Naive thymus-derived CD8-positive, alpha-beta T cell (primary cell): ENCODE data around the gene TMEM126A. TPM values are rescaled to one million over a fixed set of nuclear protein-coding genes. Genes with fewer than 3 reads are reported as not detected.
A peak's percentile ranks its signal among the peaks of the same experiment; 100 is the strongest.
"Not testable (repeated sequence)": the region's sequence is repeated elsewhere in the genome, so short reads cannot be mapped to it uniquely, and the experiment has no call there.

Experiments used
- ATAC-seq, 2 donors: fragments of 150-1000 bp; cut with Tn5 transposase in 1 of 2; sonication (Bioruptor Pico), chemical (Tn5 transposase) in 1 of 2; 1 replicate in 1 of 2; 2 replicates in 1 of 2; pipeline ENCODE4 v1.10.0; 2021; ENCODE audit warnings: mild to moderate bottlenecking in 2 of 2, moderate library complexity in 2 of 2
- POLR2A ChIA-PET: fragments of 350-600 bp; sonication (Branson Sonifier 250); formaldehyde crosslinking; loops from one replicate; lab custom pipeline; 2021; ENCODE audit warnings: antibody characterized with exemption; lab: Charles Lee
- DNase-seq, 10 donors: peaks; one replicate each; pipeline versions ENCODE4 v3.0.0 to v3.0.0-alpha.2; 2020 to 2022
- H3K27ac Mint-ChIP-seq, 10 donors: one replicate each; pipeline ENCODE4 v1.8.0; 2020 to 2022; ENCODE audit warnings: mild to moderate bottlenecking in 10 of 10, mixed read lengths in 10 of 10, moderate library complexity in 4 of 10, inconsistent platforms in 1 of 10
- H3K27me3 Mint-ChIP-seq, 5 donors: one replicate each; pipeline ENCODE4 v1.8.0; 2021 to 2022; ENCODE audit warnings: mixed read lengths in 5 of 5
- H3K36me3 Mint-ChIP-seq, 3 donors: one replicate each; pipeline ENCODE4 v1.8.0; 2020 to 2022; ENCODE audit warnings: mixed read lengths in 3 of 3, mild to moderate bottlenecking in 2 of 3, inconsistent platforms in 1 of 3
- H3K4me1 Mint-ChIP-seq, 4 donors: one replicate each; pipeline ENCODE4 v1.8.0; 2021 to 2022; ENCODE audit warnings: mixed read lengths in 4 of 4
- H3K4me3 Mint-ChIP-seq, 10 donors: one replicate each; pipeline ENCODE4 v1.8.0; 2020 to 2022; ENCODE audit warnings: mild to moderate bottlenecking in 10 of 10, mixed read lengths in 10 of 10, moderate library complexity in 6 of 10, inconsistent platforms in 1 of 10
- H3K9me3 Mint-ChIP-seq, 9 donors: one replicate each; pipeline ENCODE4 v1.8.0; 2020 to 2022; ENCODE audit warnings: mixed read lengths in 9 of 9, mild to moderate bottlenecking in 3 of 9, inconsistent platforms in 1 of 9, moderate library complexity in 1 of 9
- polyA plus RNA-seq, 3 donors: library from polyadenylated mRNA; unstranded; fragments of 300-500 nt; fragmentation: Illumina TruSeq; gene quantifications; one replicate each; pipeline ENCODE4 v1.2.3, GENCODE V29; 2021
- total RNA-seq, 8 experiments: library from RNA in 2 of 8; stranded (reverse) in 2 of 8; gene quantifications; one replicate each; pipeline ENCODE4 v1.2.3 and lab custom pipeline; 2021 to 2026

TMEM126A gene
- total and polyA plus RNA-seq, 5 experiments from 2014 or later, result 19.1 to 97.7 (median 68.0) TPM

- peak in 1 of 2 donors; percentile 9 for ATAC-seq
- H3K4me3 Mint-ChIP-seq, result peak overlapping the region; percentile 97 to 100 (median 100)
- POLR2A ChIA-PET, result interaction anchor here (0.7 to 2.9 kb wide), 12 partner anchors 9 to 165 kb away, joined by 3 to 98 read pairs (median 4); partner anchors contain the start of genes DLG2, SYTL2, TMEM126A and TMEM126B
Measured at GRCh38 chr11:85663080-85663752, 15.4 kb downstream of the TMEM126A start.

DNA sequence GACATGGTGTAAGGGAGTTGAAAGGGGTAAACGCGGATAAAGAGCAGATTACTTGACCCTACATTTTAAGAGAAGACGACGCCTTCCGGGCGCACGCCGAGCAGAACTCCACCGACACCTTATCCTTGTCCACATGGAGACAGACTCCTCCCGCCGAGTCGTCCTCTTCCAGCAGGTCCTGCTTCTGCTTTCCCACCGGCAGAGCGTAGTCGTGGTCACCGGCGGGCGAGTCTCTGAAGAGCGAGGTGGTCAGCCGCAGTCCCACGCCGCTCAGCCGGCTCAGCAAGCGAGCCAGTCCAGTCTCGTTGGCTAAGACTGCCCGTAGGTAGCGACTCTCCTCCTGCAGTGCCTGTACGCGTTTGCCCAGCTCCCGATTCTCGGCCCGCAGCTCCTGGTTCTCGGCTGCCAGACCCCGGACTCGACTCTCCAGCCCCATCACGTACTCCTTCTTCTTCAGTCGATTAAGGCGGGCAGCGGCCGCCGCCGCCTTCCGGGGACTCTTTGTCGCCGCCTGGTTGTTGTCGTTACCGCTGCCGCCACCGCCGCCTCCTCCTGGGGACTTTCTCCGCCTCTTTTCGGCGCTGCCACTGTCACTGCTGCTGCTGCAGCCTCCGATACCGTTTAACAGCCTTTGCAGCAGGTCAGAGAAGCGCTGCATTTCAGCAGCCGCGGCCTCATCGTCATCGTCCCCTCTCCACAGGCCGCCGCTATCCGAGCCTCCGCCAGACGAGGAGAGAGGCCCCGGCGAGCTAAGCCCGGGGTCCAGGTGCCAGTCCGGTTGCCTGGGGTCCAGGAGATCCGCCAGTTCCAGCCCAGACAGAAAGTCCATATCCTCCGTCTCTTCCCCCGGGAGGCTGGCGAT lies 16.2 kb downstream of the TMEM126A start:
- Mint-ChIP-seq H3K4me3 (peak overlapping the region; percentile 97 to 100 (median 100)), H3K4me1 (peaks cover 20 to 59% (median 50%) of the 10 kb centered on the region in 4 donors), H3K27me3 (no peaks in the 10 kb centered on the region), H3K9me3 (no peaks in the 10 kb centered on the region), H3K36me3 (peaks cover 0 to 36% (median 5%) of the 10 kb centered on the region in 3 donors), H3K27ac (peak overlapping the region; percentile 99 to 100 (median 100))
- DNase-seq (peak; percentile 82 to 93 (median 89)), ATAC-seq (peak; percentile 86 to 87)
- POLR2A ChIA-PET, result interaction anchor here (0.5 to 2.9 kb wide), 20 partner anchors 10 to 581 kb away, joined by 3 to 98 read pairs (median 4); partner anchors contain the start of genes CCDC83, DLG2, EED and SYTL2

More at GRCh38 chr11:85663080-85663752, 15.4 kb downstream of the TMEM126A start:
- no peak for DNase-seq
- Mint-ChIP-seq H3K4me1 (peaks cover 20 to 66% (median 52%) of the 10 kb centered on the region in 4 donors), H3K27me3 (no peaks in the 10 kb centered on the region), H3K36me3 (peaks cover 0 to 44% (median 5%) of the 10 kb centered on the region in 3 donors), H3K9me3 (no peaks in the 10 kb centered on the region), H3K27ac (peak overlapping the region; percentile 99 to 100 (median 100))

DNA sequence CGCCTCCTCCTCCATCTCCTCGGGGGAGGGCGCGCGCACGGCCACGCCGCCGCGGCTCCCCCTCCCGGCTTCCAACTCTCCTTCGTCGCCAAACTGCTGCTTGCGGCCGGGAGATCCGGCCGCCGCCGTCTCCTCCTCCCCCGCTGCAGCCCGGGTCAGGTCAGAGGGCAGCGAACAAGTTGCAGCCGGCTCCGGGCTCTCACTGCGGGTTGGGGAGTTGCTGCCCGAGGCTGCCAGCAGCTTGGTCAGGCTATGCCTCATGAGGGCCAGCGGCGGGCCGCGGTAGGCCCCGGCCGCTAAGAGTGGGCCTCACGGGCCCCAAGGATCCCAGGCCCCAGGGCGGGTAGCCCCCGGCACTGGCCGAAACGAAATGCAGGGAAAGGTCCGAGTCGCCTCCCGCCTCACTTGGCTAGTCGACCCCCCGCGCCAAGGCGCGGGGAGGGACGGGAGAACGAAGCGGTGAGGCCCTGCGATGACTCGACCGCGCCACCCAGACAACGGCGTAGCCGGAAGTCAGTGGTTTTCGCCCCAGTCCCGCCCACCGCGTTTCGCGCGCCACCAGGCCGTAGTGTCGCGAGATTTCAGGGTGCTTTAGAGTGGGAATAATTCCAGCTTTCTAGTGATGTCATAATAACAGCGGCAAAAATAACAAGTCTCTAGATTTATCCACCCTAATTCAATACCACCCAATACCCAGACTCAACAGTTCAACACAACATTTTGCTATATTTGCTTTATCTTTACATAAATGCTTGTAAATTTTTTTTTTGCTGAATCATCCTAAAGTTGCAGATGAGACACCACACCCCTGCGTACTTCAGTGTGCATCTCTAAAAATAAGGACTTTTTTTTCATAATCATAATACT lies 17.1 kb downstream of the TMEM126A start, which contains the start of gene CREBZF:
CREBZF (minus strand) TSS at position 515 of the 867 bp plus-strand sequence; CDS start at position 261, 254 bp downstream.
- peaks cover 20 to 50% (median 44%) of the 10 kb centered on the region in 4 donors for H3K4me1 Mint-ChIP-seq
- POLR2A ChIA-PET, result interaction anchor here (0.5 to 2.9 kb wide), 21 partner anchors 11 to 580 kb away, joined by 3 to 98 read pairs (median 5); partner anchors contain the start of genes CCDC83, DLG2, EED and TMEM126A

GRCh38 chr11:85665733-85666132 lies 18.0 kb downstream of the TMEM126A start:
- POLR2A ChIA-PET, result no interaction called here
- ATAC-seq (no peak), DNase-seq (no peak)
- peaks cover 13 to 42% (median 35%) of the 10 kb centered on the region in 4 donors for H3K4me1 Mint-ChIP-seq
- H3K4me3 Mint-ChIP-seq, result peak overlapping the region in 8 of 10 donors; percentile 39 to 100 (median 100)
- H3K27ac Mint-ChIP-seq, result peak overlapping the region; percentile 30 to 100 (median 99)
- no peaks in the 10 kb centered on the region for H3K9me3 Mint-ChIP-seq
- no peaks in the 10 kb centered on the region for H3K27me3 Mint-ChIP-seq
- peaks cover 0 to 20% (median 2%) of the 10 kb centered on the region in 3 donors for H3K36me3 Mint-ChIP-seq

More for the DNA sequence above, 17.1 kb downstream of the TMEM126A start, which contains the start of gene CREBZF:
- H3K27me3 Mint-ChIP-seq, result no peaks in the 10 kb centered on the region
- H3K4me3 Mint-ChIP-seq, result peak within 1 kb of the TSS; percentile 97 to 100 (median 100)
- ATAC-seq, result peak; percentile 68 to 70
- peaks cover 0 to 29% (median 5%) of the 10 kb centered on the region in 3 donors for H3K36me3 Mint-ChIP-seq
- peak within 1 kb of the TSS; percentile 99 to 100 (median 100) for H3K27ac Mint-ChIP-seq
- no peaks in the 10 kb centered on the region for H3K9me3 Mint-ChIP-seq
- DNase-seq, result peak; percentile 80 to 95 (median 91)

- H3K27me3 Mint-ChIP-seq, result no peaks in the 10 kb centered on the region
- no peaks in the 10 kb centered on the region for H3K9me3 Mint-ChIP-seq
- peaks cover 0 to 11% (median 0%) of the 10 kb centered on the region in 3 donors for H3K36me3 Mint-ChIP-seq
- no peak for DNase-seq
- H3K4me3 Mint-ChIP-seq, result no peak overlapping the region
- POLR2A ChIA-PET, result no interaction called here
- peaks cover 12 to 32% (median 26%) of the 10 kb centered on the region in 4 donors for H3K4me1 Mint-ChIP-seq
- ATAC-seq, result no peak
- H3K27ac Mint-ChIP-seq, result peak overlapping the region in 2 of 10 donors; percentile 2 to 14
Measured at GRCh38 chr11:85666687-85667086, 18.9 kb downstream of the TMEM126A start.

- Mint-ChIP-seq H3K27ac (no peak overlapping the region), H3K4me3 (peak overlapping the region in 1 of 10 donors; percentile 20), H3K4me1 (peaks cover 9 to 20% (median 16%) of the 10 kb centered on the region in 4 donors), H3K27me3 (no peaks in the 10 kb centered on the region), H3K36me3 (peaks cover 0 to 4% (median 0%) of the 10 kb centered on the region in 3 donors), H3K9me3 (no peaks in the 10 kb centered on the region)
- DNase-seq, result no peak
- ATAC-seq, result no peak
- POLR2A ChIA-PET, result no interaction called here
Measured at GRCh38 chr11:85668157-85668556, 20.4 kb downstream of the TMEM126A start.

GRCh38 chr11:85670949-85671663 lies 23.3 kb downstream of the TMEM126A start:
- H3K9me3 Mint-ChIP-seq, H3K36me3 Mint-ChIP-seq, POLR2A ChIA-PET, H3K4me1 Mint-ChIP-seq, H3K27ac Mint-ChIP-seq, DNase-seq, H3K4me3 Mint-ChIP-seq, ATAC-seq, H3K27me3 Mint-ChIP-seq: not testable (repeated sequence)

- no peak overlapping the region for H3K4me3 Mint-ChIP-seq
- H3K9me3 Mint-ChIP-seq, result peaks cover 0 to 6% (median 0%) of the 10 kb centered on the region in 9 donors
- no peak overlapping the region for H3K27ac Mint-ChIP-seq
- ATAC-seq (no peak), DNase-seq (no peak)
- POLR2A ChIA-PET, result no interaction called here
- H3K27me3 Mint-ChIP-seq, result no peaks in the 10 kb centered on the region
- no peaks in the 10 kb centered on the region for H3K4me1 Mint-ChIP-seq
- peaks cover 0 to 8% (median 0%) of the 10 kb centered on the region in 3 donors for H3K36me3 Mint-ChIP-seq
Measured at GRCh38 chr11:85672105-85672902, 24.5 kb downstream of the TMEM126A start.

DNA sequence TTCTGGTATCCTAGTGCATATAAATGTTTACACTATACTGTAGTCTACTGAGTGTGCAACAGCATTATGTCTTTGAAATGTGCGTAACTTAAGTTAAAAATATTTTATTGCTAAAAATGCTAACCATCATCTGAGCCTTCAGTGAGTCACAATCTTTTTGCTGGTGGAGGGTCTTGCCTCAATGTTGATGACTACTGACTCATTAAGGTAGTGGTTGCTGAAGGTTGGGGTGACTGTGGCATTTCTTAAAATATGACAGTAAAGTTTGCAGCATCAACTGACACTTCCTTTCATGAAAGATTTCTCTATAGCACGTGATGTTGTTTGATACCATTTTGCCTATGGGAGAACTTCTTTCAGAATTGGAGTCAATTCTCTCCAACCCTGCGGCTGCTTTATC lies 25.6 kb downstream of the TMEM126A start:
- Mint-ChIP-seq H3K4me1 (no peaks in the 10 kb centered on the region), H3K27ac (no peak overlapping the region), H3K4me3 (no peak overlapping the region), H3K27me3 (no peaks in the 10 kb centered on the region), H3K36me3 (peaks cover 0 to 8% (median 0%) of the 10 kb centered on the region in 3 donors), H3K9me3 (peaks cover 0 to 6% (median 0%) of the 10 kb centered on the region in 9 donors)
- POLR2A ChIA-PET, result no interaction called here
- ATAC-seq (no peak), DNase-seq (no peak)

- DNase-seq, result no peak
- peaks cover 0 to 3% (median 0%) of the 10 kb centered on the region in 3 donors for H3K36me3 Mint-ChIP-seq
- no peaks in the 10 kb centered on the region for H3K9me3 Mint-ChIP-seq
- no peak overlapping the region for H3K27ac Mint-ChIP-seq
- no peak overlapping the region for H3K4me3 Mint-ChIP-seq
- POLR2A ChIA-PET, result interaction anchor here (2.5 kb wide), 1 partner anchor 15 kb away, joined by 17 read pairs; the partner anchor contains the start of gene CREBZF
- H3K27me3 Mint-ChIP-seq, result peaks cover 0 to 3% (median 2%) of the 10 kb centered on the region in 5 donors
- ATAC-seq, result no peak
- H3K4me1 Mint-ChIP-seq, result peaks cover 7 to 22% (median 11%) of the 10 kb centered on the region in 4 donors
Measured at GRCh38 chr11:85679576-85679975, 31.8 kb downstream of the TMEM126A start.
